GM12874 (cell line): ENCODE results near the gene HOXD1.

Experiments used
- CTCF ChIP-seq: IDR thresholded peaks from 2 replicates; pipeline ENCODE4 v1.5.1; 2011; ENCODE audit warnings: low read depth, mild to moderate bottlenecking, control low read depth, low read length, moderate library complexity; ENCODE audit not compliant: insufficient read depth

Gene HOXD1

GRCh38 chr2:176160986-176161824 is 27.3 kb upstream of the HOXD1 start:
- TF ChIP-seq CTCF, result no peak

- no peak for TF ChIP-seq CTCF
Measured at GRCh38 chr2:176161825-176162626, 26.4 kb upstream of the HOXD1 start.

- TF ChIP-seq CTCF, result no peak
Measured at GRCh38 chr2:176162911-176163671, 25.4 kb upstream of the HOXD1 start.

GRCh38 chr2:176163672-176164056 is 24.8 kb upstream of the HOXD1 start:
- no peak for TF ChIP-seq CTCF

- no peak for TF ChIP-seq CTCF
Measured at GRCh38 chr2:176164201-176164600, 24.3 kb upstream of the HOXD1 start.

- TF ChIP-seq CTCF, result no peak
Measured at GRCh38 chr2:176164611-176165369, 23.7 kb upstream of the HOXD1 start.
